IPS-20b (cell line): ENCODE results near the gene OPCML.

Source experiments
- H3K27ac ChIP-seq: one replicate; pipeline ENCODE4 v1.5.1; 2013; ENCODE audit warnings: low read length
- H3K27me3 ChIP-seq: 2 replicates; pipeline ENCODE4 v1.6.1; 2013; ENCODE audit warnings: mild to moderate bottlenecking, low read length, inconsistent platforms; ENCODE audit not compliant: insufficient read depth
- H3K36me3 ChIP-seq: 2 replicates; pipeline ENCODE4 v1.6.1; 2013; ENCODE audit warnings: low read depth, mild to moderate bottlenecking, inconsistent platforms, low read length, moderate library complexity; ENCODE audit not compliant: insufficient read depth
- H3K4me1 ChIP-seq: 2 replicates; pipeline ENCODE4 v1.6.1; 2013; ENCODE audit warnings: mild to moderate bottlenecking, control low read depth, inconsistent platforms, low read length, moderate library complexity; ENCODE audit not compliant: insufficient read depth
- H3K4me3 ChIP-seq: 2 replicates; pipeline ENCODE4 v1.5.1; 2013; ENCODE audit warnings: mild to moderate bottlenecking, low read length, inconsistent platforms
- H3K9ac ChIP-seq: 2 replicates; pipeline ENCODE4 v1.6.1; 2013; ENCODE audit warnings: low read depth, mild to moderate bottlenecking, inconsistent platforms, low read length, moderate library complexity
- H3K9me3 ChIP-seq: 2 replicates; pipeline ENCODE4 v1.6.1; 2013; ENCODE audit warnings: mild to moderate bottlenecking, low read depth, low read length, inconsistent platforms; ENCODE audit not compliant: insufficient read depth

Gene OPCML

GRCh38 chr11:133443206-133443747, 89.0 kb downstream of the OPCML start:
- no peaks in the 10 kb centered on the region for H3K27me3 ChIP-seq

GRCh38 chr11:133441964-133442660, 90.2 kb downstream of the OPCML start:
- Histone ChIP-seq H3K9me3 (no peaks in the 10 kb centered on the region), H3K27me3 (no peaks in the 10 kb centered on the region), H3K4me3 (peak overlapping the region; percentile 14; the same call in 1 of the 2 replicates), H3K36me3 (no peaks in the 10 kb centered on the region), H3K4me1 (peaks cover 13% of the 10 kb centered on the region), H3K27ac (peak overlapping the region; percentile 38), H3K9ac (peak overlapping the region; percentile 20; the same call in 1 of the 2 replicates)

More at GRCh38 chr11:133443206-133443747, 89.0 kb downstream of the OPCML start:
- H3K36me3 ChIP-seq: no peaks in the 10 kb centered on the region
- peak overlapping the region; percentile 24; the same call in 1 of the 2 replicates for H3K9ac ChIP-seq
- H3K27ac ChIP-seq: no peak overlapping the region
- peaks cover 13% of the 10 kb centered on the region for H3K4me1 ChIP-seq
- H3K4me3 ChIP-seq: no peak overlapping the region
- no peaks in the 10 kb centered on the region; the same call in 1 of the 2 replicates for H3K9me3 ChIP-seq

- Histone ChIP-seq H3K4me3 (no peak overlapping the region), H3K27ac (no peak overlapping the region), H3K9me3 (no peaks in the 10 kb centered on the region), H3K36me3 (no peaks in the 10 kb centered on the region), H3K4me1 (no peaks in the 10 kb centered on the region; the same call in 1 of the 2 replicates), H3K9ac (no peak overlapping the region), H3K27me3 (no peaks in the 10 kb centered on the region)
These were observed 106.3 kb downstream of the OPCML start for GRCh38 chr11:133425992-133426391.

- Histone ChIP-seq H3K4me3 (no peak overlapping the region; the same call in 1 of the 2 replicates), H3K9ac (no peak overlapping the region), H3K9me3 (no peaks in the 10 kb centered on the region), H3K4me1 (no peaks in the 10 kb centered on the region; the same call in 1 of the 2 replicates), H3K27me3 (no peaks in the 10 kb centered on the region), H3K27ac (no peak overlapping the region), H3K36me3 (no peaks in the 10 kb centered on the region)
These were observed 107.1 kb downstream of the OPCML start for GRCh38 chr11:133425245-133425644.

GRCh38 chr11:133418218-133418617, 114.1 kb downstream of the OPCML start:
- Histone ChIP-seq H3K4me1 (no peaks in the 10 kb centered on the region; the same call in 1 of the 2 replicates), H3K27me3 (no peaks in the 10 kb centered on the region), H3K9me3 (peaks cover 7% of the 10 kb centered on the region; the same call in 1 of the 2 replicates), H3K4me3 (no peak overlapping the region), H3K27ac (no peak overlapping the region), H3K9ac (no peak overlapping the region), H3K36me3 (no peaks in the 10 kb centered on the region)

- H3K27me3 ChIP-seq: no peaks in the 10 kb centered on the region
- H3K9me3 ChIP-seq: peaks cover 7% of the 10 kb centered on the region; the same call in 1 of the 2 replicates
- no peaks in the 10 kb centered on the region for H3K36me3 ChIP-seq
- no peaks in the 10 kb centered on the region; the same call in 1 of the 2 replicates for H3K4me1 ChIP-seq
- no peak overlapping the region for H3K9ac ChIP-seq
- no peak overlapping the region for H3K4me3 ChIP-seq
- no peak overlapping the region for H3K27ac ChIP-seq
These were observed 117.8 kb downstream of the OPCML start for GRCh38 chr11:133414506-133414905.

- no peaks in the 10 kb centered on the region for H3K36me3 ChIP-seq
- no peak overlapping the region for H3K4me3 ChIP-seq
- peaks cover 3% of the 10 kb centered on the region; the same call in 1 of the 2 replicates for H3K9me3 ChIP-seq
- H3K9ac ChIP-seq: no peak overlapping the region
- H3K27ac ChIP-seq: no peak overlapping the region
- H3K27me3 ChIP-seq: no peaks in the 10 kb centered on the region
- no peaks in the 10 kb centered on the region; the same call in 1 of the 2 replicates for H3K4me1 ChIP-seq
These were observed 118.6 kb downstream of the OPCML start for GRCh38 chr11:133413703-133414102.

GRCh38 chr11:133409799-133410198, 122.5 kb downstream of the OPCML start:
- H3K27me3 ChIP-seq: no peaks in the 10 kb centered on the region
- H3K9me3 ChIP-seq: no peaks in the 10 kb centered on the region
- no peaks in the 10 kb centered on the region for H3K36me3 ChIP-seq
- no peaks in the 10 kb centered on the region for H3K4me1 ChIP-seq
- H3K4me3 ChIP-seq: no peak overlapping the region
- H3K9ac ChIP-seq: no peak overlapping the region
- H3K27ac ChIP-seq: no peak overlapping the region

GRCh38 chr11:133408936-133409335, 123.4 kb downstream of the OPCML start:
- H3K36me3 ChIP-seq: no peaks in the 10 kb centered on the region
- no peak overlapping the region for H3K9ac ChIP-seq
- H3K27ac ChIP-seq: no peak overlapping the region

GRCh38 chr11:133408402-133408801, 123.9 kb downstream of the OPCML start:
- Histone ChIP-seq H3K27ac (no peak overlapping the region), H3K9me3 (no peaks in the 10 kb centered on the region), H3K4me3 (no peak overlapping the region), H3K4me1 (no peaks in the 10 kb centered on the region), H3K27me3 (no peaks in the 10 kb centered on the region), H3K9ac (no peak overlapping the region), H3K36me3 (no peaks in the 10 kb centered on the region)

More at GRCh38 chr11:133408936-133409335, 123.4 kb downstream of the OPCML start:
- H3K4me3 ChIP-seq: no peak overlapping the region
- no peaks in the 10 kb centered on the region for H3K4me1 ChIP-seq
- no peaks in the 10 kb centered on the region for H3K27me3 ChIP-seq
- no peaks in the 10 kb centered on the region for H3K9me3 ChIP-seq

- no peak overlapping the region for H3K4me3 ChIP-seq
- H3K27ac ChIP-seq: no peak overlapping the region
- H3K4me1 ChIP-seq: no peaks in the 10 kb centered on the region
- H3K9me3 ChIP-seq: no peaks in the 10 kb centered on the region
- H3K36me3 ChIP-seq: no peaks in the 10 kb centered on the region
- no peak overlapping the region for H3K9ac ChIP-seq
- no peaks in the 10 kb centered on the region for H3K27me3 ChIP-seq
These were observed 125.8 kb downstream of the OPCML start for GRCh38 chr11:133406489-133406888.

GRCh38 chr11:133403900-133404299, 128.4 kb downstream of the OPCML start:
- Histone ChIP-seq H3K9me3 (no peaks in the 10 kb centered on the region), H3K27me3 (no peaks in the 10 kb centered on the region), H3K4me1 (no peaks in the 10 kb centered on the region), H3K4me3 (no peak overlapping the region), H3K27ac (no peak overlapping the region), H3K36me3 (no peaks in the 10 kb centered on the region), H3K9ac (no peak overlapping the region)
